GM19099 (cell line): ENCODE data around the gene ST6GALNAC4.
A peak's percentile ranks its signal among the peaks of the same experiment; 100 is the strongest.

Experiments
- POLR2A ChIP-seq: IDR thresholded peaks from 3 replicates; pipeline ENCODE4 v1.6.1; 2011; ENCODE audit warnings: low read depth; ENCODE audit not compliant: insufficient read length; ENCODE audit errors: extremely low read depth

ST6GALNAC4 gene

GRCh38 chr9:127938298-127938690 lies 21.5 kb upstream of the ST6GALNAC4 start:
- TF ChIP-seq POLR2A: no peak

DNA sequence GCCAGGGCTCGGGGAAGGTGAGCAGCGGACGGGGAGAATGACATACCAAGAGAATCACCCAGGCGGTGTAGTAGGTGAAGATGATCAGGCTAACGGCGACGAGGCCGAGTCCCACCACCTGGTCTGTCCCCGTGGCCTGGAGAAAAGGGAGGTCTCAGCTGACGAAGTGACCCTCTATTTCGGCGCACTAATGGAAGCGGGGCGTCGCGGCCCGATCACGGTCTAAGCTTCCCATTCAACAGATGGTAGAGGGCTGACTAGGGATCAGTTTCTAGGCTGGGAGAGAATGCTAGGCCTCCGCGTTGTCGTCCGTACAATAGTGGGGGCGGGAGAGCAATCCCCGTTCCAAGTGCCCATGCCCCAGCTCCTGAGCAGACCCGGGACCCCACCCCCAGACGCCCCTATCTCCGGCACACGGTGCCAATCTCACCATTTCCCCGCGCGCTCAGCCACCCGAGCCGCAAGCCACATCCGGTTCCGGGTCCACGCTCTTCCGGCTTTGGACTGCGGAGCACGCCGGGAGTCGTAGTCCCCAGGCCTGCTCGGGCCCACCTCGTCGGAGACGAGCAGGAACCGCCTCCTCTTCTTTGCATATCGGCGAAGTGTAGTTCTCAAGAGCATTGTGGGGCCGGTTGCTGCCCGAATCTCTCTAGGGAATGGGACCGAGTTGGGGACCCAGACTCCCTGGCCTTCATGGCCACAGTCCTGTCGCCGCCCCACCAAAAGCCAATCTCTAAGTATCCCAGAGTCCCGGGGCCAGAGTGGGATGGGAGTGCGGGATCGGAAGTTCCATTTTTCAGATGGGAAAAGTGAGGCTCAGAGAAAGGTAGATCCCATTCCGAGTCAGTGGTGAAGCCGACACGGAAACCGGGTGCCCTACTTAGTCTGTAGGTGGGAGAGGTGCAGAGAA lies 20.8 kb upstream of the ST6GALNAC4 start, which contains the start of gene DPM2:
TSS of gene DPM2 (minus strand) at position 467 of the 910 bp plus-strand sequence. CDS start at position 433, 34 bp downstream.
- peak; percentile 86 for TF ChIP-seq POLR2A

DNA sequence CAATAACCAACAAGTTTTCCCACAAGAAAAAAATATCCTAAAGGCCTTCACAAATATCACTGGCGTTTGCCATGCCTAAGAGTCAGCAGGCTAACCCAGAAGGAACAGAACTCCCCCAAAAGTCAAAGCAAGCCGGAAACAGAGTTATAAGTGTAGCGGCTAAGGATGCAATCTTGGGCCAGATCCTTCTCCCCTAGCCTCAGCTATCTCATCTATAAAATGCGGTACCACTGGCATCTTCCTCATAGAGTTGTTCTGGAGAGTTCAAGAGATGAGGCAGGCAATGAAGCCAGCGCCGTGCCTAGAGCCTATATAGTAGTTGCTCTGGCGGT lies 20.2 kb upstream of the ST6GALNAC4 start:
- TF ChIP-seq POLR2A: no peak

- TF ChIP-seq POLR2A: no peak
Measured at GRCh38 chr9:127936347-127936852, 19.6 kb upstream of the ST6GALNAC4 start.

DNA sequence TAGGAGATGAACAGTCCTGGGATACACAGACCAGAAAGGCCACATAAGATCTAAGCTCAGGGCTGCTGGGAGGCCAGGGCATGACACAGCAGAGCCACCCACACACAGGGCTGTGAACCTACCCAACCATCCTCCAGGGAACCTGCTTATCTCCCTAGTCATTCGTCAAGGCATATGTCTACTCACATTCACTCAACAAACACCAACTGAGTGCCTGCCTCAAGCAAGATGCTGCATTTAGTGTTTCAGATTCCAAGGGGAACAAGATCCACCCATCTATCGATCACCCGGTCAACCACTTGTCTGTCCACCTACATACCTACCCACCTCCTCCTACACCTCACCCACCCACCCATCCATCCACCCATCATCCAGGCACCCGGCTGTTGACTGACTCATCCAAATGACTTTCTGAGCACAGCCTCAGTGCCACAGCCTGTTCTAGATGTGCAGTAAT lies 19.0 kb upstream of the ST6GALNAC4 start:
- no peak for TF ChIP-seq POLR2A

DNA sequence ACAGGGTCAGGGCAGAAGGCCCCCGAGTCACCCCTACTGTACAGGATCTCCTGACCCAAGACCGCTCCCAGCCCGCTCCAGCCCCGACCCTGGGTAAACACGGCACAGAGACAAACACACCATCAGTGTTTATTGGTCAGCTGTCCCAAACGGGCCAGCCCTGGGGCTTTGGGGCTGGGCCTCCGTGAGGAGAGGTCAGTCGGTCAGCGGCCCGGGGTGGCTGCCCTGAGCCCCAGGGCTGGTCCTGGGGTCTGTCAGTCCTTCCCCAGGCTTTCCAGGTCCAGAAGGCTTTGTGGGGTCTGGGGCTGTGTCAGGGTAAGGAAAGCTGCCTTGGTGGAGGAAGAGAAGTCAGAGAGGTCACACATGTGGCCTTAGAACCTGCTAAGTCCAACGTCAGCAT lies 18.1 kb upstream of the ST6GALNAC4 start:
- no peak for TF ChIP-seq POLR2A

DNA sequence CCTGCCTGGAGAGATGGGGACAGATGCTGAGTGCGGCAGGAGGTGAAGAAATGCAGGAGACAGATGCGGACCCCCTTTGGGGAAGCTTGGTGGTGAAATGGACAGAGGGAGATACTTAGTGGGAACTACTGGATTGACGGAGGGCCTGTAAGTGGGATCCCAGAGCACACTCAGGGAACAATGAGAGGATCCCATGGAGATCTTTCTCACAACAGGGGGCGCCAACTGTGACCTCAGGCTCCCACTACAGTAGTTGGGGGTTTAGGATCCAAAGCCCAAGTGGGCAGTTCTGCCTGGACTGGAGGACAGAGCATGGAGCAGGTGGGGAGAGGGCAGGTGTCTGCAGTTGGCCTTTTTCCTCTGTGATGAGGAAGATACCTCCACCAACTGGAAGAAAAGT lies 17.4 kb upstream of the ST6GALNAC4 start:
- no peak for TF ChIP-seq POLR2A

DNA sequence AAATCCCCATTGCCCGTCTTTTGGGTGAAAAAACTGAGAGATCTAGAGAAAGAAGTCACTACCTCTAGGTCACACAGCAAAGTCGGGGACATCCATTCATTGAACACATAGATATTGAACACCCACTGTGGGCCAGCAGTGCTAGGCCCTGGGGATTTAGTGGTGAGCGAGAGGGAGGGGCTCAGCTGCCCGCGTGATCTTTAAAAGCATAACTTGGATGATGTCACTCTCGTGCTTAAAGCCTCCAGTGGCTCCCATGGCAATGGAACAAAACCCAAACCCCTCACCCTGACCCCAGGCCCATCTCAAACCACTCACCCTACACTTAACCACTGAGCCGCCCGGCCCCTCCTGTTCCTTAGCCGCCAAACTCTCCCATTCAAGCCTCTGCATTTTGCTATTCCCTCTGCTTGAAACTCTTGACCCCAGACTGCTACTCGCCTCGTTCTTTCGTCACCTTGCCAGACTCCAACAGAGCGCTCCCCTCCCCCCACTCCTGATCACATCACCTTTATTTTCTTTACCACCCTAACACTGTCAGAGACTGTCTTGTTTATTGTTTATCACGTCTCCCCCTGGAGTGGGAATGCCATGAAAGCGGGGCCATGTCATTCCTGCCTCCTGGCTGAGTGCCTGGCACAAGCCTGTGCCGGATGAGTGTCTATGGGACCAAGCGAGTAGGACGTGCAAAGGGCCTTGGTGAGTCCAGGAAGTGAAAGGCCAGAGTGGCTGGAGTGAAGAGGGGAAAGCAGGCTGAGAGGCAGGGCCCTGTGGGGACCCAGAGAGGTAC lies 14.4 kb upstream of the ST6GALNAC4 start:
- no peak for TF ChIP-seq POLR2A

DNA sequence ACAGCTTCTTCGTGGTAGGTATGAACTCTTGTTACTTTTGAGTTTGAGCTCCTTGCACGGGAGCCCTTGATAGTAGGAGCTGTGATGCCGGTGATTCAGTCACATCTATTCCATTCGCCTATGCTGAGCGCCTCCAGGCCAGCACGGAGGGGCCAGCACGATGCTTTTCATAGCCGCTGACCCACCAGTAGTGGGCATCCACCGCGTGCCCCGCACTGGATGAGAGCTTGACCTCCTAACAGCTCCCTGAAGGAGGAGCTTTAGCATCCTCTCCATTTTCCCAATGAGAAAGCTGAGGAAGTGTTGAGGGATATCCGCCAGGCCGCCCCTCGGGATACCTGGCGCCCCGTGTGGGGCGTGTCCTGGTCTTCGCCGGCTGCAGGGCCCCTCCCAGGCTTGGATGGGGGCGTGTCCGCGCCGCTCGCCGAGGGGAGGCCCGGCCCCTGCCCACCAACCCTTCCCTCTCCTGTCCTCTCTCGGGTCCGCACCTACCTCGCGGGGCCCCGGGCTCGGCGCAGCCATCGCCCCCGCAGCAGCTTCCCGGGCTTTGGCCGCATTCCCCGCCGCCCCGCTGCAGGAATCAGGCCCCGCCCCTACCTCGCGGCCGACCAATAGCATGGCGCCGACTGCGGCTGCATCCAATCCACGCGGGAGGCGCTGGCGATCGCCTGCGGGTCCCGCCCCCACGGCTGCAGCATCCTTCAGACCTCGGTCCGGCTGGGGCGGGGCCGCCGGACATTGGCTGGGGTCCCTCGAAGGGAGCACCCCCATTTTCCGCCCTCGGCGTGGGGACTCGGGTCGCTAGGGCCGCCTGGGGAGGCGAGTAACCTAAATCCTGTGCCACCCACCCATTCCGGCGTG lies 13.6 kb upstream of the ST6GALNAC4 start, which contains the start of gene PIP5KL1:
TSS of gene PIP5KL1 (minus strand) at position 547 of the 861 bp plus-strand sequence. CDS start at position 522, 25 bp downstream.
- no peak for TF ChIP-seq POLR2A

DNA sequence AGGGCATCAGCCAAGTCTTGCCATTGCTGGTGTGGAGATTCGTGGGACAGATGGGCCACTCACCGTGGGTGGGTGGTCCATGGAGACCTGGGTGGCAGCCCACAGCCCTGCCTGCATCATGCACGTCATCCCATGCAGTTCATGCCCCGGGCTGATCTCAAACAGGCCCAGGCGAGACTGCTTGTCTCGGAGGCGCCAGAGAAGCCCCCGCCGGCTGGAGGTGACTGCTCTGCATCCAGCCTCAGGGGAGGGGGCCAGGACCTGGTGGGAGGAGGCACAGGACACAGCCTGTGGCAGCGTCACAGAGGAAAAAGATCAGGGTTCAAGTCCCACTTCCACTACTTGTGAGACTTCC lies 12.8 kb upstream of the ST6GALNAC4 start:
- no peak for TF ChIP-seq POLR2A

GRCh38 chr9:127928676-127929624 lies 12.1 kb upstream of the ST6GALNAC4 start:
- TF ChIP-seq POLR2A: no peak

- no peak for TF ChIP-seq POLR2A
Measured at GRCh38 chr9:127927988-127928675, 11.3 kb upstream of the ST6GALNAC4 start.
